Right cardiac atrium (tissue), 5 donors: Measurements from ENCODE around the gene OR4P4. TPM values are rescaled to one million over a fixed set of nuclear protein-coding genes. Genes with fewer than 3 reads are reported as not detected.

Source experiments
- polyA plus RNA-seq: library from polyadenylated mRNA; stranded (reverse); fragments of 200-250 nt; gene quantifications from one replicate; pipeline ENCODE4 v1.2.3, GENCODE V29; 2013
- total RNA-seq, 4 donors: library from RNA; stranded (reverse); fragmentation: NEBNext Ultra II Directional; extraction: Animal tissue kit (Norgen Biotek cat#: 25700); gene quantifications; one replicate each; pipeline ENCODE4 v1.2.1, GENCODE V29; 2021
- donor health status: healthy with polysubstance abuse.
- donor health status: DM: no; HTN: yes; CAD: no.
- donor health status: DM: no; HTN: no; CAD: no.
- donor health status: DM: no; HTN: yes; CAD: no; lungs with severe emphysema.
- donor health status: DM: yes; HTN: yes; CAD: no.

Gene OR4P4
- total and polyA plus RNA-seq, 5 donors: not detected

Other genes with a start within 250 kb of the OR4P4 start
- not detected for gene OR4C15, start 80.6 kb upstream of the OR4P4 start, total RNA-seq
- not detected for gene OR4C15, start 80.6 kb upstream of the OR4P4 start, polyA plus RNA-seq
- gene OR4C16, start 63.0 kb upstream of the OR4P4 start, total RNA-seq: not detected
- not detected for gene OR4C16, start 63.0 kb upstream of the OR4P4 start, polyA plus RNA-seq
- gene OR4C11, start 27.5 kb upstream of the OR4P4 start, total RNA-seq: not detected
- gene OR4C11, start 27.5 kb upstream of the OR4P4 start, polyA plus RNA-seq: not detected
- not detected for gene OR4S2, start 13.2 kb downstream of the OR4P4 start, total RNA-seq
- gene OR4S2, start 13.2 kb downstream of the OR4P4 start, polyA plus RNA-seq: not detected
- not detected for gene OR4C6, start 27.1 kb downstream of the OR4P4 start, total RNA-seq
- gene OR4C6, start 27.1 kb downstream of the OR4P4 start, polyA plus RNA-seq: not detected
- not detected for gene OR5D13, start 138.3 kb downstream of the OR4P4 start, total RNA-seq
- gene OR5D13, start 138.3 kb downstream of the OR4P4 start, polyA plus RNA-seq: not detected
- gene OR5D14, start 160.4 kb downstream of the OR4P4 start, total RNA-seq: not detected
- not detected for gene OR5D14, start 160.4 kb downstream of the OR4P4 start, polyA plus RNA-seq
- not detected for gene OR5L1, start 176.3 kb downstream of the OR4P4 start, total RNA-seq
- gene OR5L1, start 176.3 kb downstream of the OR4P4 start, polyA plus RNA-seq: not detected
- gene OR5D18, start 184.5 kb downstream of the OR4P4 start, total RNA-seq: not detected
- not detected for gene OR5D18, start 184.5 kb downstream of the OR4P4 start, polyA plus RNA-seq
- not detected for gene OR5L2, start 192.1 kb downstream of the OR4P4 start, total RNA-seq
- gene OR5L2, start 192.1 kb downstream of the OR4P4 start, polyA plus RNA-seq: not detected
- gene OR5D16, start 203.6 kb downstream of the OR4P4 start, total RNA-seq: not detected
- not detected for gene OR5D16, start 203.6 kb downstream of the OR4P4 start, polyA plus RNA-seq
- not detected for gene TRIM51, start 248.2 kb downstream of the OR4P4 start, total RNA-seq
- gene TRIM51, start 248.2 kb downstream of the OR4P4 start, polyA plus RNA-seq: not detected